Bone marrow (tissue), 2 donors: ENCODE results near the gene UBR3.
"Not testable (repeated sequence)": the region's sequence is repeated elsewhere in the genome, so short reads cannot be mapped to it uniquely, and the experiment has no call there.

Source experiments
- DNase-seq, 2 donors: peaks; one replicate each; lab custom pipeline; 2025; lab: John Stamatoyannopoulos, UW

The UBR3 gene

DNA sequence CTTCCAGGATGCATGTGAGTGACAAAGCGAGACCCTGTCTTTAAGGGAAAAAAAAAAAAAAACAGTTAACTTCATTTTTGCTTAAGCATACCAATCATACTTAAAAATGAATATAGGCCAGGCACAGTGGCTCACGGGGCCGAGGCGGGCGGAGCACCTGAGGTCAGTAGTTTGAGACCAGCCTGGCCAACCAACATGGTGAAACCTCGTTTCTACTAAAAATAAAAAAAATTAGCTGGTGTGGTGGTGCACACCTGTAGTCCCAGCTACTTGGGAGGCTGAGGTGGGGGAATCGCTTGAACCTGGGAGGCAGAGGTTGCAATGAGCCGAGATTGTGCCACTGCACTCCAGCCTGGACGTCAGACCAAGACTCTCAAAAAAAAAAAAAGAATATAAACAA, 44.1 kb downstream of the UBR3 start:
- DNase-seq: not testable (repeated sequence)

DNA sequence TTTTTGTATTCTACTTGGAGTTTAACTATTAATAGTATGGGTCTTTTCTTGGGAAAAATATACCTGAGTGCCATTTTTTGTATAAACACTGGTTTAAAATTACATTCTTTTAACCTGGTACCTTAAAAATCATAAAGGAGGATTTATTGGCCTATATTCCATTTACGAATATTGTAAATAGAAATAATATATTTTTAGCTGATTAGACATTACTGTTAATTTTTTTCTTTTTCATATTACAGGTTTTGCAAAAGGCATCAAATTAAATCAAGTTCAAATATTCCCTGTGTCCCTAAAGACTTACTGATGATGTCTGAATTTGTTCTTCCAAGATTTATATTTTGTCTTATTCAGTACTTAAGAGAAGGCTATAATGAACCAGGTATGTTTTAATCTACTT, 44.7 kb downstream of the UBR3 start:
- no peak for DNase-seq

DNA sequence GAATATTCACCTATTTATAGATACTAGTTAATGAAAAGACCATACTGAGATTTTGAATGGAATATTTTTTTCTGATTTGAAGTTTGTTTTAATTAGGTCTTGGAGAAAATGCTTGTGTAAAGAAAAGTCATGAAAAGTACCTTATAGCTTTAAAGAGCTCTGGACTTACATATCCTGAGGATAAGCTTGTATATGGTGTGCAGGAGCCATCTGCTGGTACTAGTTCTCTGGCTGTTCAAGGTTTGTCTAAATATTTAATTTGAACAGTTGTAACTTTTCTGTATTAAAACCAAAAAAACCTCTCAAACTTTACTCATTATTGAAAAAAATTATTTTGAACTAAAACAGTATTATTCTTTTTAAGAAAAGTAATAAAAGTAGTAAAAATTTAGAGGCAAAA, 50.1 kb downstream of the UBR3 start:
- DNase-seq: no peak

DNA sequence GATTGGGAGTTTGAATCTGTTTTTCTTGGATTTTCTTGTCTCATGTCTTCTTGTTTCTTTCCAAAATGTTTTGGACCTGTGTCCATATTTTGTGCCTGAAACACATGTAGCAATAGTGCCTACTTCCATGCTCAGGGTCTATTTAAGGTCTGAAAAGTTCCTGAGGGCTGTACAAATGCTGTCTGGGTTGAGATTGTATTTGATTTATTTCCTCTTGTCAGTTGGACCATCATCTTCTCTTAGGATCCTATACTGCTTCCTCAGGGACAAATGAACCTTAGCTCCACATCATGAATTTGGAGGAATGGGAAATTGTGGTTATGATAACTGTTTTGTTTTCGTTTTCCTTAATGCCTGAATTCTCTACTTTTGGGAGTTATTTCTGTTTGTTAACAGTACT, 59.9 kb downstream of the UBR3 start:
- no peak for DNase-seq

DNA sequence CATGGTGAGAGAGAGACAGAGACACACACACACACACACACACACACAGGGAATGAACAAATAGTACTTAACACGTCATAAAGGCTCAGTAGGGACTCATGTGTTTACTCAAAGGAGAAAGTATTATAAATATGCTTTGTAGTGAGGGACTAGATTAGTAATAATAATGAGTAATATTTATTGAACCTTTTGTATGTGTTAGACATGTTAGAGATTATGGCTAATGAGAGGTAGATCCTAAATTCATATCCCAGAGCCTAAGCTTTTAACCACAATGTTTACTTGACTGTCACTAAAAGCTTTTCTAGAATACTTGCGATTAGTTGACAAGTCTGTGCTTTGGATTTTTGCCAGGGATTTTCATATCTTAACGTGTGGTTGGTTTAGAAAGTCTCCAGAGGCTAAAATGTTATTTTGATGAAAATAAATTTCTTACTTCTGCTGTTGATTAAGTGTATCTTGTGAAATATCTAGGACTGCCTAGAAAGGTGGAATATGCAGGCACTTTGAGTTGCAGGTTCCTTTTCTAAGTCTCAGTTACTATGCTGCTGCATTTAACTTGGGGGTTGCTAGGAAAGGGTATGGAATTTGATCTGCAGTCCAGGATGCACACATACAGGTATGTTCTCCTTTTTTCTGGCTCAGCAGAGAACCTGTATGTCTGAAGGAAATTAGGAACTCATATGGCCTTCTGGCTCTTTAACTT, 64.5 kb downstream of the UBR3 start:
- DNase-seq: no peak

DNA sequence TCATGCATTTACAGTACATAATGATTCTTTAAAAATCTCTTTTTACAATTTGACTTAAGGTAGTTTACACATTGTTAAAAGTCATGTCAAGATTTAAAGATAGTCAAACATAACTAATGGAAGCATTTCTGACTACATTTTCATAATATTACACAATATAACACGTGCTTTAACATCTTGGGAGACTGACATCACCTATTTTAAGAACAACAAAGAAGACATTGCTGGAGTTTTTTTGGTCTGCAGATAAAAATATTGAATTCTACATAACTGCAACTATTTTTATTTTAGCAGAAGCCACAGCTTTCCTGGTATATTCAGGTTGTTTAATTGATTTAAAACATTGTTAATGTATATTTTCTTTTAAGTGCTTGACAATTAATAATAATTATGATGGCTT, 65.7 kb downstream of the UBR3 start:
- no peak for DNase-seq

DNA sequence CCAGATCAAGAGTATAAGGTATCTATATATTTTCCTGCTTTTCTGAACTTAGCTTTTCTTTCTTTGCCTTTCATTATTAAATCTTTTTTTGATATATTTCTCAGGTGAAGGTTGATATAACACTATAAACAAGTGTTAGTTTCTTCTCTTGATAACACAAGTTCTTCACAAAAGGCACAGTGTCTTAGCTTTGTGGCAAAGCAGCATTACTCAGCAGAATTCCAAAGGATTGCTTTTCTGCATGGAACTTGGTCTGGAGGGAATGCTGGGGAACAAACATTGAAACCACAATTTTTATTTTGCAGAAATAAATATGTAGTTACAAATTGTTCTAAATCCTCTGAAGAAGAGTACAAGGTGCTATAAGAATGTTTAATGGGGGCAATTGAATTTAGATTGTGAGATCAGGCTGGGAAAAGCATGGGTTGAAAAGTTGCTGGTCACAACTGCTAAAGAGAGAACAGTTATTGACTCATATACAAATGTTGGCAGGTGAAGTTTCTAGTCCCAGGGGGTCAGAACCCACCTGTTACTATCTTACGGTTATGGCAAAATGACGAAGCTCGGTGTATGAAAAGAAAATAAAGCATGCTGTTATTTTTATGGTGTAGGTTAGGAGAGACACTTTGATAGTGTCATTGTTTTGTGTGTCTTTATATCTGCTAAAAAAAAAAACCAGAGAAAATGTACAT, 68.2 kb downstream of the UBR3 start:
- no peak for DNase-seq

DNA sequence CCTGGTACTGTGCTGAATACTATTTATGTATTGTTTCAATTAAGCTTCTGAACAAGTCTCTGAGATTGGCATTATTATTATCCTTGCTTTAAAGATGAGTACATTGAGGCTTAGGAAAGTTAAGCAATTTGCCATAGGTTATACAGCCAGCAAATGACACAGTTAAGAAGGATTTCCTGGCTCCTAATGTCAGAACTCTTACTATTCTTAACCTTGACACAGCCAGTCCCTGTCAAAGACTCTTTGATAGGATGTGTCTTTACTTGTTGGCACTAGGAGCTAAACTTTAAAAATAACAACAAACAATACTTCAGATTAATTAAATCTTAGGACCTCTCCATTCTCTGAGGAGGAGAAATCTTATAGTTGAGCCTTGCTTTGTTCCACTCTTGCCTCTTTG, 70.6 kb downstream of the UBR3 start:
- no peak for DNase-seq

DNA sequence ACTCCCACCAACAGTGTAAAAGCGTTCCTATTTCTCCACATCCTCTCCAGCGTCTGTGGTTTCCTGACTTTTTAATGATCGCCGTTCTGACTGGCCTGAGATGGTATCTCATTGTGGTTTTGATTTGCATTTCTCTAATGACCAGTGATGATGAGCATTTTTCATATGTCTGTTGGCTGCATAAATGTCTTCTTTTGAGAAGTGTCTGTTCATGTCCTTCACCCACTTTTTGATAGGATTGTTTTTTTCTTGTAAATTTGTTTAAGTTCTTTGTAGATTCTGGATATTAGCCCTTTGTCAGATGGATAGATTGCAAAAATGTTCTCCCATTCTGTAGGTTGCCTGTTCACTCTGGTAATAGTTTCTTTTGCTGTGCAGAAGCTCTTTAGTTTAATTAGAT, 72.8 kb downstream of the UBR3 start:
- not testable (repeated sequence) for DNase-seq

DNA sequence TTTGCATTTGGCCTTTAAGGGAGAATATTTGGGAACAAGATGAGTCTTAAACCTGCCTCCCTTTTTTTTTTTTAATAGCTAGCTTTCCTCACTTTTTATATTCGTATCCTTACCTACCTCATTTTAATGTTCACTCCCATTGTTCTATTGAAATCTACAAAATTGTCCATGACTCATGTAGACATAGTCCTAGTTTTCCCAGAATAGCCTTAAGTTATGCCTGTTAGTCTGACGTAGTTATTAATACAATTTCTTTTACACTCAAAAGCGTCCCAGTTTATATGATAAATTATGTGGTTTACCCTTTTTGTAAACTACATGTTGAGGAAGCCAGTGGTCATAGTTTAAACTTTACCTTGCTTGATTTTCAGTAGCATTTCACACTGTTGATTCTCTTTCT, 73.4 kb downstream of the UBR3 start:
- DNase-seq: no peak

DNA sequence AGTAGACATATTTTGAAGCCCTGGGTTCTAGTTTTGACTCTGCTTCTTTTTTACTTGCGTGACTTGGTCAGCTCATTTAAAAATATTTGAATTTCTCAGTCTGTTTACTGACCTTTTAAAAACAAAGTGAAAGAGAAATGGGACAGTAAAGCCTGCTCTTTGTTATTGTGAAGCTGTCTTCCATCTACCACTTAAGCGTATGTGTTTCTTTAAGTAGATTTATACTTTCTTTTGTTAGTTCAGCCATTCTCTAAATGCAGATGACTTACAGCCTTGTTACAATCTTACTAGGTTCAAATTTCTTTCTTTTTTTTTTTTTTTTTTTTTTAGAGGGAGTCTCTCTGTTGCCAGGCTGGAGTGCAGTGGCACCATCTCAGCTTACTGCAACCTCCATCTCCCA, 79.5 kb downstream of the UBR3 start:
- DNase-seq: no peak

DNA sequence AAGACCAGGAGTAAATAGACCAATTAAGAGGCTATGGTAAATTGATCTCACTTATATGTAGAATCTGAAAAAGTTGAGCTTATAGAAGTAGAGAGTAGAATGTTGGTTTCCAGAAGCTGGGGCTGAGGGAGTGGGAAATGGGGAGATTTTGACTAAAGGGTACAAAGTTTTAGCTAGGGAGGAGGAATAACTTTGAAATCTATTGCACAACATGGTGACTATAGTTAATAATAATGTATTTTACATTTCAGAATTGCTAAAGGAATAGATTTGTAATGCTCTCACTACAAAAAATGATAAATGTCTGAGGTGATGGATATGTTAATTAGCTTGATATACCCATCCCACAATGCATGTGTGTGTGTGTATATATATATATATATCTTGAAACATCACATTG, 82.1 kb downstream of the UBR3 start:
- DNase-seq: no peak

DNA sequence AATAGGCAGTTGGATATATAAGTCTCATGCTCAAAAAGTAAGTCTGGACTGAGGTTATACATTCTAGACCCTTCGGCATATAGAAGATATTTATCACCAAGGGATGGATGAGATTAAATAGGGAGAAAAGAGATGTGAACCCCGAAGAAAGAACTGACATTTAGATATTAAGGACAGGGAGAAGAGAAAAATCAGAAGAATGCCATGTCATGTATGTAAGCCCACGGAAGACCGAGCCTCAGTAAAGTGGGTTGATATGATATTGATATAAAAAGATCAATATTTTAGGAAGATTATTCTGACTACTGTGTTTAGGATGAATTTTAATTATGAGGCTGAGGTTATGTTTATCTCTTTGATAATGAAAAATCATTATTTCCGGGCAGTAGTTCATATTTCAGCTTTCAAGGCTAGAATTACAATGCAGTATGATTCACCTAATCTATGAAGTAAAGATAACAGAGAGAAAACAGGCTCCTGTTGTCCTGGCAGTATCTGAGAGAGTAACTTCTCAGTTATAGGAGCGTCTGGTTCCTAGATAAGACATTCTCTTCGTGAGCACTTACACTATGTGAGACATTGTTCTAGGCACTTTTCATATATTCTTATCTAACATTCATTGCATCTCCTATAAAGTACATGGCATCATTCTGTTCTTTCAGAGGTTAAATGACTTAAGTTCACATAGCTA, 83.0 kb downstream of the UBR3 start:
- no peak for DNase-seq

DNA sequence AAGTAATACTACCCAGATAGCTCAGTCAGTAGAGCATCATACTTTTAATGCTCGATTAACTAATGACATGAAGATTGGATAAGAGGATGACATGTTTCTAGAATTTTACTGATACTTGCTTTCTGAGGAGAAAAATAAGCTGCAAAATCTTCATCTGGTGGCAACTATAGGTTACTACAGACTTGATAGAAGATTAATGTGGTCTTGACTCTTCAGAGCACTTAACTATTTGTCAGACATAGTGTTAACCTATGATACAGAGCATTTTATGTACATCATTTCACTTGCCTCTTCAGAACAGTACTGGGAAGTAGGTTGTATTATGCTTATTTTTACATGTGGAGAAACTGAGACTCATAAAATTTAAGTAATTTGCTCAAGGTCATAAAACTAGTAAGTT, 83.9 kb downstream of the UBR3 start:
- no peak for DNase-seq

DNA sequence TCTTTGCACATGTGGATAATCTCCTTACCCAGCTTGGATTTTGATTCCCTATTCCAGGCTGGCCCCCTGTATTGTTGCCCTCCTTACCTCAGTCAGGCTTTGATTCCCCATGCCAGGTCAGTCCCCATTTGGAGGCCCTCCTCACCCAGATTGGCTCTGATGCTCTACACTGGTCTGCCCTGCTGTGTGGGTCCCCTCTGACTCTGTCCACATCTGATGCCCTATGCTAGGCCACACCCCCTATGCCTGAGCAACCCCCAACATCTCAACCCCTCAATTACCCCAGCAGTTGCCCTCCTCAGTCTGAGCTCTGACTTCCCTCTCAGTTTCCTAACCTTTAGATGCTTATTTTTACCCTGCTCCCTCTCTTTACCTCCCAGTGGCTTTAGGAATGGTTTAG, 89.4 kb downstream of the UBR3 start:
- no peak for DNase-seq

DNA sequence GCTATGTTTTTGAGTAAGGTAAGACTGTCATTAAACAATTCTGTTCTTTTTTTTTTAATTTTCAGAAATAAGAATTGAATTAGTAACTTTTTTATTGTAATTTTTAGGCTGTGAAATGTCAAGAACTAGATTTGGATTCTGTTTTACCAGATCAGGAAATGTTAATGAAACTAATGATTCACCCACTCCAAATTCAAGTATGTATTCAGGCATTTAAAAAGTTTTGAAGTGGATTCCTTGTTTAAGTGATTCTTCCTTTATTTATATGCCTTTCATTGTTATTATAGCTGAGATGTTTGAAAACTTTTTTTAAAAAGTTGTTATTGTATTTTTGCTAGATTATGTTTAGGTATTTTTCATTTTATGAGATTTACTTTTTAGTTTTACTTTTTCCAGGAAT, 96.7 kb downstream of the UBR3 start:
- no peak for DNase-seq

DNA sequence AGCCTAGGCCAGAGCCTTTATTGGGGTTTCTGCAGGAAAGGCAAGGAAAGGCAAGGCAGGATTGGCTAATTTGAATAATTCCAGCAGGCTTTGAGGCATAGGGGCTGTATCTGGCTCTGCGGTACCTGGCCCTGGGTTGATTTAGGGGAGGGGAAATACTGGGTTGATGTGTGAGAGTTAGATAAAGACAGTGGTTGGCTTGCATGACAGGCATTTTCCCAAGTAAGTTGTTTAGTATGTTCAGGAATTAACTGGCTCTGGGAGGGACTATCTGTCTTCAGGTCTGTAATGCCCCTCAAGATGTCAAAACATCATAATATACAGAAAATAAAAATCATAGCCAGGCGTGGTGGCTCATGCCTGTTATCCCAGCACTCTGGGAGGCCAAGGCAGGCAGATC, 98.7 kb downstream of the UBR3 start:
- no peak for DNase-seq

DNA sequence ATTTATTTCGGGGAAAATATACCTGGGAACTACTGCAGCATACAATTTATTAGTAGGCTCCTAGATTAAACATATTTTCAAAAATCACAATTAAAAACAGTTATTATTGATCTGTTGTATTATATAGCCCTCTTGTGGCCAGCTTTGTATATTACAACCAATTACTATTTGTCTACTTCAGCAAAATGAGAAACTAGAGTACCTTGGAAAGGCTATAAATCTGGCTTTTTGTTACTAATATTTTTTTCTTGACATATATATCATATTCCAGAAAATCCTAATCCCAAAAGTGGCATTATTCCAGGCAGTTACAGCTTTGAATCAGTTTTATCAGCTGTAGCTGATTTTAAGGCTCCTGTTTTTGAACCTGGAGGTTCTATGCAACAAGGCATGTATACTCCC, 101.2 kb downstream of the UBR3 start:
- peak in 1 of 2 donors; percentile 25 for DNase-seq

DNA sequence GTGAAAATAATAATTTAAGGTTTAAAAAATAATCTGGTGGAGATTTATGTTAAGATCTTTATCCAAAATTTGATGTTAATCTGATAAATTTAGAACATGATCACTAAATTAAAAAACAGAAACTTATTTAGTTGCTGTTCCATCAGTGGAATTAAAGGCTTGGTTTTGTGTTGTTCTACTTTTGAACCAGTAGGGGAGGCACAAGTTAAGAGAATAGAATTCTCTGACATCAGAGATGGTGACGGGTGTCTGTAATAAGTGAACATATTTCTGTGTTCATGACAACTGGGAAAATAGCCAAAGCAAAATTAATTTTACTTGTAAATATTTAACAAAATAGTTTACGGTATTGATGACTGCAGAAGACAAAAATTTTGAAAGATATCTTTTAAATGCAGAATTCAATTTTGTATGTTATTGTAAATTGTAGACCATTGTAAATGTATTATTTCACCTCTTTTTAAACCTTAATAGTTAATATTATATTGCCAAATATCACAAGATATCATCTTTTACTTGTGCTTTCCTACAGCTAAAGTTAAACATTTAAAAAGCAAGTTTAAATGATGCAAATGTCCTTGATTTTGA, 106.0 kb downstream of the UBR3 start:
- peak in 1 of 2 donors; percentile 13 for DNase-seq

DNA sequence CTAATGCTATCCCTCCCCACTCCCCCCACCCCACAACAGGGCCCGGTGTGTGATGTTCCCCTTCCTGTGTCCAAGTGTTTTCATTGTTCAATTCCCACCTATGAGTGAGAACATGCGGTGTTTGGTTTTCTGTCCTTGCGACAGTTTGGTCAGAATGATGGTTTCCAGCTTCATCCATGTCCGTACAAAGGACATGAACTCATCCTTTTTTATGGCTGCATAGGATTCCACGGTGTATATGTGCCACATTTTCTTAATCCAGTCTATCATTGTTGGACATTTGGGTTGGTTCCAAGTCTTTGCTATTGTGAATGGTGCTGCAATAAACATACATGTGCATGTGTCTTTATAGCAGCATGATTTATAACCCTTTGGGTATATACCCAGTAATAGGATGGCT, 109.4 kb downstream of the UBR3 start:
- not testable (repeated sequence) for DNase-seq

DNA sequence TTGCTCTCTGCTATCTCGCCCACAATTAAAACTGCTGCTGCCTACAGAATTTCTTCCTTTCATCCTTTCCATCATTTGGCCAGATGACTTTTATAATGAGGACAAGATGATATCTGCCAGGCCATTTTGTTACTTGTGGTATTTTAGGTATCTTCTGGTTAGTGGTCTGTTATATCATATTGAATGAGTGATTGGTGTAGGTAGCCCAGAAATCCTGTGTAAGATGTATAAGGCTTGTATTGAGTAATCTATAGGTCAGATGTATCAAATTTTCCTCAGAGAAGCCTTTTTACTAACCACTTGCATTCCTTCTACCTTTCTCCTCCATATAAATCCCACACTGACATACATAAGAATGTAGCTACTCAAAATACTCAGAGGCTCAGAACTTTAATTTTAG, 118.3 kb downstream of the UBR3 start:
- no peak for DNase-seq

DNA sequence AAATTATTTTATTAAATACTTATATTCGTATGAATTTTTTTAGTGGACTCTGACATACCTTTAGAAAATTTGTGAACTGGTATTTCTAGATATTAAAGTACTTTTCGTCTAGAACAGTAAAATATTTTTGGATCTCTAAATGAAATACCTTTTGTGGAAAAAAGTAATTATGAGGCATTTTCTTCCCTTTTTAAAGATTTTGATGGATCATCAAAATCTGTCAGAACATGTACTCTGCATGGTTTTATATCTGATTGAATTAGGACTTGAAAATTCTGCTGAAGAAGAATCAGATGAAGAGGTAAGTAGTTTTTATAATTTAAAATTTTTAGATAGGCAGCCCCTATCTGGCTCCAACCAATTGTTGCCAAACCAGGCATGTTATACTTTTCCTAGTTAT, 118.8 kb downstream of the UBR3 start:
- no peak for DNase-seq

DNA sequence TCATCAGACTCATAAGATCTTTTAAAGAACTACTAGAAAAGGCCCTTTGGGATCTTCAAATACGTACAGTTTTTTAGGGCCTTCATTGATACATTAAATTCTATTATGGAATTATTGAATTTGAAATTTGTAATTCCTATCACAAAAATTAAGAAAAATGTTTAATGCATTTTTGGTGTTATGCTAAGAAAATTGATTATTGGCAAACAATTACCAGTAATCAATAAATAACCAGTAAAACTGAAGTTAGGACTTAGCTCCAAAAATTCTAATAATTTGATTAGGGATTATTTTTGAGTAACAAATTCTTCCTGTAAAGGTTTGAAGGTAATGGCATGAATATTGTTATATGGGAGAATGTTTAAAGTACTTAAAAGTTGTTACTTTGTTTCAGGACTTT, 119.3 kb downstream of the UBR3 start:
- no peak for DNase-seq
